NOMO-1 (cell line): Measurements from ENCODE around the gene SLC9A9.

Experiments used
- DNase-seq, 2 experiments: peaks; one replicate each; lab custom pipeline; 2025; ENCODE audit not compliant: unreplicated experiment in 2 of 2; lab: John Stamatoyannopoulos, UW

The SLC9A9 gene

GRCh38 chr3:143605233-143605950 lies 242.9 kb downstream of the SLC9A9 start:
- DNase-seq, result no peak

- DNase-seq, result peak; percentile 29 to 83
These were observed 243.7 kb downstream of the SLC9A9 start for GRCh38 chr3:143604402-143605185.

GRCh38 chr3:143603774-143604173 lies 244.5 kb downstream of the SLC9A9 start:
- no peak for DNase-seq

- no peak for DNase-seq
These were observed 246.4 kb downstream of the SLC9A9 start for GRCh38 chr3:143601723-143602484.

DNA sequence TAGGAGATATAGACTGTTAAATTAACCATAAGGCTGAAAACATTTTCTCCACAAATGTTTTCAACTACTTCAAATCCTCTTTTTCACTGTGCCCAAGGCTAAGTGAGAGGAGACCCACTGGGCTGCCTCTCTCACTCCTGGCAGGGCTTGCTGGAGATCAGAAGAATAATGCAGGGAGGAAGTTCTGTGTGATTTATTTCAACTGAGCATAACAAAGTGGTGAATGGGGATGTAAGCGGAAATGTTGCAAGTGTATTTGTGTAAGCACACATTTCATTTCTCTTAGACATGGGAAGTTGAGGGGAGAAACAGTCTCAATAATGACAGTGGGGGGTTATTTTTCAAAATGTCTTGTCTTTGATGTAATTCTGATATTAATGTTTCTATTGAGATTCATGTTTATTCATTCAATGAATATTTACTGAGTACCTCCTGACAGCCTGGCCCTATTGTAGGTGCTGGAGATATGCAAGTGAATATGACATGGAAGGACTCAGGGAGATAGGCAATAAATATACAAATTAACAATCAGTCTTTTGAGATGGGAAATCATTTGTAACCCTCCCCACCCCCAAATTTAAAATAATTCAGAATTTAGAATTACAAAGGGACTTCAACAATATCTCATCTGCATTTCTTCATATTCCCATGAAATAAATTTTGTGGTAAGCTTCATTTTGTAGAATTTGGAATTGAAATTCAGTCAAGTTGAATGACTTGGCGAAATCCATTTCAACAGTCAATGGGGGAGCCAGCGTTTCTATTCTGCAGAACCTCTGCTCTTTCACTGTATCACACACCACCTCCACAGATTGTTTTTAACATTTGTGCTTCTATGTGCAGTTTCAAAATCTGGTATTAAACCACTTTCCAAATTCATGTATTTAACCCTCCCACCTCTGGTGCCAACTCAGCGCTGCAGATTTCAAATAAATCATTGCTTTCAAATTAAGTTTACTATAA lies 247.2 kb downstream of the SLC9A9 start:
- DNase-seq, result peak; percentile 78 to 87

DNA sequence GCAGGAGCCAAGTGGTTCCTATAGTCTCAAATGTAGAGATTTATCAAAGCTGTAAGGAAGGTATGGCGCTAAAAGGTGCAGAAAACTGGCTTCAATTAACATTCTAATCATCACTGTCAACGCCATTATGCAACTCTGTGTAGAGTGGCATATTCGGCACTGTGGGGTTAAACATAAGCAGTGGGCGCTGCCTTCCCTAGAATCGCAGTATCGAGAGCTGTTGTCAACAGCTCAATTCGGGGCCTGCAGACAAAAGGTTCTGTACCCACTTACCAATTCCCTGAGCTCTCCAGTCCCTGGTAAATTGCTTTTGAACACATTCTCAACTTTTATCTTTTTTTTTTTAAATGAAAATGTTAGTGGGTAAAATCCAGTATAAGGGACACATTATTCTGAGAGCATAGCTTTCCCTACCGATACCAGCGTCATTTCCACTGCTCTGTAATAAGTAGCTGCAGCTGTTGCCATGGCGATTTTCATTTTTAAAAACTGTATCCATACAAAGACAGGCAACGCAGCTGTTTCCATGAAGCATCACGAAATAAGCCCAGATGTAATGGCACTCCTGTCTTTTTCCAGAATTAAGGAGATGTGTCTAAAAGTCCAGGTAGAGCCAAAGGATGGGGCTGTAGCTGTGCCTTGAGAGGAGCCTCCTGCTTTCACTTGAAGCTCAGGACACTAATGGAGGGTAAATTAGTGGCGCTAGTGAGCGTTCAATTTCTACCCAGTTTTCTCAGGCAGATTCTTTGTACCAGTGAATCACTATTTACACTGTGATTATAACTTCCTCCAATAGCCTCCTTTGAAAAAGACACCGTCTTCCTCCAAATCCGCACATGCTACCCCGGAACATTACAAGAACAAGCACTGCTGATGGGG lies 250.3 kb downstream of the SLC9A9 start:
- peak in 1 of 2 experiments; percentile 42 for DNase-seq

DNA sequence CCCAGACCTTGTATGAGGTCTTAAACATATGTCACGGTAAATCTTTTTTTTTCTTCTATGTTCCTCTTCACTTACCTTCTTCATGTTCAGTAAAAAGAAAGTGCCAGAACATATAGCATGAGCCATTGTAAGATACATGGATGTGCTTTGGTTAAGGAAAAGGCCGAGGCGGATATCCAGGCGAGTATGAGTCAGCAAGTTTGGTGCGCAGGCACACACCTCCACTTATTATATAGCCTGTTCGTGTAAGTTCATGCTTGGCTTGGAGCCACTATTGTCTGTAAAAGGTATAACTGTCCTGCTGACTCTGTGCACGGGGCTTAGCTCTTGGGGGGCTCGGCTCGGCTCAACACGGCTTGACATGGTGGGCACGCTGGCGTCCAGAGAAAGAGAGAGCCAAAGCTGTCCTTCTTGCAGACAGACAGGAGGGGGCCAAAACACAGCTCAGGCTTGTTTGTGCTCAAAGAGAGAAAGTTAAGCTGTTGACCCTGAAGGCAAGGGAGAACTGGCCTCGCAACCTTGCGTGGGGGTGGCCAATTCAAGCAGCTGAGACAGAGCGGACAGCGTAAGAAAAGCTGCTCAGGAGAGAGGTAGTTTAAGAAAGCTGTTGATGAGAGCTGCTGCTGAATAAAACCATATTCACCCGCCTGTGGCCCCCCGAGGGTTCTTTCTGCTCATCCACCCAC lies 251.2 kb downstream of the SLC9A9 start:
- no peak for DNase-seq

GRCh38 chr3:143595456-143596077 lies 252.7 kb downstream of the SLC9A9 start:
- DNase-seq, result peak in 1 of 2 experiments; percentile 72

GRCh38 chr3:143594206-143594605 lies 254.1 kb downstream of the SLC9A9 start:
- DNase-seq, result peak in 1 of 2 experiments; percentile 14

DNA sequence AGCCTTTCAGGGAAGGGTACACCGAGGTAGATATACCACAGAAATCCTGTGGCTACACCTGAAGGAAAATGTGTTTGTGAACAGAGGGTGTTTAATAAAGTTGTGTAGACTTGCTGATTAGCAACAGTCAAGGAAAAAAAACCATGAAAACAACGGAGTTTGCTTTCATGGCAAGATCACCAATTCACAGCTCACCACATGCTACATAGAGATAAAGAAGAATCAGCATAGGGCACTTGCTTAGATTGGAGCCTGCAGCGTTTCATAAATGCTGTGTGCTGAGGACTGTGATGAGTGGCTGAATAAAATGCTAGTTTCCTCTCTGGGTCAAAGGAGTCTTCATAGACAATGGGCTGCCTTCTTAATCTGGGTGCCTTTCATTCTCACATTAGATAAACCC lies 257.6 kb downstream of the SLC9A9 start:
- DNase-seq, result no peak

- no peak for DNase-seq
These were observed 261.7 kb downstream of the SLC9A9 start for GRCh38 chr3:143586576-143586975.

- DNase-seq, result peak; percentile 32 to 57
These were observed 262.4 kb downstream of the SLC9A9 start for GRCh38 chr3:143585720-143586456.

DNA sequence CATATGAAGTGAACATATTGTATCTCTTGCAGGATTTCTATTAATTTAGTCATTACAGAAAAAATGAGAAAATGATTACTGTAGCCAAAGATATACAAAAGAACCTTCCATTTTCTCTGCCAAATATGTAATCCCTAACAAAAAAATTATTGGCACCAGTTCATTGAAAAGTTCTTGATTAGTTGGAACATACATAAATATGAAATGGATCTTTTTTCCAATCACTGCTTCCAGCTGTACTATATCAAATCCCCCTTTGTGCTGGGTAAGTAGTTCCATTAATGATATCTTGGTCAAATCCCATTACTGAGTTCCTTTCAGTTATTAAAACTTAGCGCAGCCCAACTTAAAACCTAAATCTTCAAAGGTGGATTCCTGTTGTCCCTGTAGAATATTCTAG lies 263.8 kb downstream of the SLC9A9 start:
- DNase-seq, result no peak

GRCh38 chr3:143581972-143582722 lies 266.1 kb downstream of the SLC9A9 start:
- no peak for DNase-seq

DNA sequence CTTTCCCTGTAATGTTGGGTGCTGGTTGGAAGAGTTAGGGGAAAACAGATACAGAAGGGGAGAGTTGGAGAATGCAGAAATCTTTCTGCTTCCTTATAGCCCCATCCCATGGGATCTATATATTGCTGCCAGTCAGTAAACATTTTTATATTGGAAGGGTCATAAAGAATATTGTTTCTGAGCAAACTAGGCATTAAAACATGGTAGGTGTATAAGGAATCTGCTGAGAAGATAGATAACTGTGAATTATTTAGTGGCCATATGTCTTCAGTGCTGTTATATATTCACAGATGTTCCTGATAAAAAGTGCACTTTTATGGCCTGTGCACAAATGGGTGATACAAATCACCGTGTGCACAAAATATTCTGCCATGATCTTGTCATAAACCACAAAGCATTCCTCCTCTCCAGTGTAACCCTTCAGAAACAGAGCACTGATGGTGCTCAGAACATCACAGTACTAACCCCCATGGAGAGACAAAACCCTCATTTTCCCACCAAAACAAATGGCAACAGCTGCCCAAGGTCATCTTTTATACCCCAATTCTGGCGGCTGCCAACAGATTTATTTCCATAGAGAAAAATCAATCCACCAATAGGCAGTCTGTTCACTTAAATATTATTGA lies 269.3 kb downstream of the SLC9A9 start:
- DNase-seq, result no peak

DNA sequence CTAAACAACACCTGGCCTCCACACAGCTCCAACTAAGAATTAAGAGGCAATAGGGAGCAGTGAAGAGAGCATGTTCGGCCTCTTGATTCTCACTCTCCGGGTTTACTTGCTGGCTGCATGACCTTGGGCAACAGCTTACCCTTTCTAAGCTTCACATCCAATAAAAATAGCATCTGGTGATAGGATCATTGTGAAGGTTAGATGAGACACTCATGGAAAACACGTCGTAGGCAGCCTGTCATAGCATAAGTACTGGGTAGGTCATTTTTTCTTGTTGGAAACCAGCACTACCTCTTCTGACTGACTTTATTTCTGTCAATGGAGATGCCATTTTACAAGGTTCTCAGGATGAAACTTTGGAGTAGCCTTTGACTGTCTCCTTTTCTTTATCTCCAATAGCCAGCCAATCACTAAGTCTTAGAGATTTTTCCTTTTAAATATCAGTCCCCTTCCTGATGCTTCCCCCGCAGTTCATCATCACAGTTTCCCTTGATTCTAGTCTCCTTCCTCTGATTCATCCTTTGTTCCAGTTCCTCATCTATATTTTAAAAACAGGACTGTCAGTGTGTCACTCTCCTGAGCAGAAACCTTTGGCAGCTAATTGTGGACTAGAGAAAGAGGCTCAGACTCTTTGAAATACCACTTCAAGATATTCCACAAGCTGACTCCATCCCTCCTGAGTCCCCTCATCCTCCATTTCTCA lies 271.5 kb downstream of the SLC9A9 start:
- no peak for DNase-seq
